HG02981 (cell line): ENCODE results near the gene MIGA2.

Source experiments
- ATAC-seq: cut with Tn5 transposase; IDR thresholded peaks from one replicate; pipeline ENCODE4 v1.9.1; 2021; ENCODE audit warnings: mild to moderate bottlenecking, moderate library complexity; ENCODE audit not compliant: unreplicated experiment

The MIGA2 gene

GRCh38 chr9:129010267-129010975 lies 26.0 kb upstream of the MIGA2 start:
- no peak for ATAC-seq

- no peak for ATAC-seq
Observed at GRCh38 chr9:129011170-129011569, 25.3 kb upstream of the MIGA2 start.

- no peak for ATAC-seq
Observed at GRCh38 chr9:129011761-129012181, 24.7 kb upstream of the MIGA2 start.

GRCh38 chr9:129012343-129012742 lies 24.1 kb upstream of the MIGA2 start:
- ATAC-seq: no peak

- no peak for ATAC-seq
Observed at GRCh38 chr9:129012893-129013448, 23.5 kb upstream of the MIGA2 start.

GRCh38 chr9:129013674-129014073 lies 22.8 kb upstream of the MIGA2 start:
- ATAC-seq: no peak

- no peak for ATAC-seq
Observed at GRCh38 chr9:129014124-129014523, 22.3 kb upstream of the MIGA2 start.

- ATAC-seq: no peak
Observed at GRCh38 chr9:129014608-129015007, 21.8 kb upstream of the MIGA2 start.

- ATAC-seq: peak; percentile 89
Observed at GRCh38 chr9:129021091-129021490, 15.3 kb upstream of the MIGA2 start.

GRCh38 chr9:129022037-129022436 lies 14.4 kb upstream of the MIGA2 start:
- ATAC-seq: no peak

GRCh38 chr9:129023036-129023907 lies 13.2 kb upstream of the MIGA2 start:
- no peak for ATAC-seq

GRCh38 chr9:129023908-129024233 lies 12.6 kb upstream of the MIGA2 start:
- no peak for ATAC-seq

GRCh38 chr9:129026442-129027223 lies 9.8 kb upstream of the MIGA2 start:
- no peak for ATAC-seq

- no peak for ATAC-seq
Observed at GRCh38 chr9:129027224-129027684, 9.2 kb upstream of the MIGA2 start.

- peak; percentile 32 for ATAC-seq
Observed at GRCh38 chr9:129027685-129028191, 8.7 kb upstream of the MIGA2 start.

- ATAC-seq: peak; percentile 74
Observed at GRCh38 chr9:129028192-129028966, 8.0 kb upstream of the MIGA2 start, which contains the start of gene SH3GLB2. TSS of gene SH3GLB2 (minus strand) at chr9:129028331. CDS start at chr9:129028154, 177 bp downstream.

- ATAC-seq: no peak
Observed at GRCh38 chr9:129030191-129030590, 6.2 kb upstream of the MIGA2 start.

GRCh38 chr9:129031514-129031913 lies 4.9 kb upstream of the MIGA2 start:
- ATAC-seq: no peak

GRCh38 chr9:129032541-129033159 lies 3.8 kb upstream of the MIGA2 start:
- no peak for ATAC-seq

GRCh38 chr9:129033216-129033615 lies 3.2 kb upstream of the MIGA2 start:
- ATAC-seq: no peak
